HepG2 (cell line): ENCODE results near the gene BABAM2. TPM values are rescaled to one million over a fixed set of nuclear protein-coding genes. Genes with fewer than 3 reads are reported as not detected.
A peak's percentile ranks its signal among the peaks of the same experiment; 100 is the strongest.

Experiments
- CAMTA2 ChIP-seq: sonication (generic); formaldehyde crosslinking; IDR thresholded peaks from 2 replicates; pipeline ENCODE4 v1.4.0; 2020; ENCODE audit warnings: mild to moderate bottlenecking, missing genetic modification reagents, borderline replicate concordance
- EED ChIP-seq: sonication (generic); formaldehyde crosslinking; IDR thresholded peaks from 2 replicates; pipeline ENCODE4 v1.5.0; 2020; ENCODE audit warnings: mild to moderate bottlenecking, missing genetic modification reagents
- NFRKB ChIP-seq: fragments of 450-650 bp; IDR thresholded peaks from 2 replicates; pipeline ENCODE4 v1.6.1; 2017
- NPAS2 ChIP-seq: sonication (generic); formaldehyde crosslinking; IDR thresholded peaks from 2 replicates; pipeline ENCODE4 v1.8.0; 2022; ENCODE audit warnings: mild to moderate bottlenecking, missing genetic modification reagents, borderline replicate concordance
- YEATS4 ChIP-seq: sonication (generic); formaldehyde crosslinking; IDR thresholded peaks from 2 replicates; pipeline ENCODE4 v1.4.0; 2020; ENCODE audit warnings: missing genetic modification reagents, borderline replicate concordance
- ZFP82 ChIP-seq: sonication (generic); formaldehyde crosslinking; IDR thresholded peaks from 2 replicates; pipeline ENCODE4 v1.5.1; 2020; ENCODE audit warnings: mild to moderate bottlenecking, missing genetic modification reagents, borderline replicate concordance
- ZFX ChIP-seq: sonication (generic); formaldehyde crosslinking; IDR thresholded peaks from 2 replicates; pipeline ENCODE4 v1.4.0; 2020; ENCODE audit warnings: mild to moderate bottlenecking, low read depth, missing genetic modification reagents, moderate library complexity
- ZNF101 ChIP-seq: sonication (generic); formaldehyde crosslinking; IDR thresholded peaks from 2 replicates; pipeline ENCODE4 v1.4.0; 2020; ENCODE audit warnings: mild to moderate bottlenecking, low read depth, missing genetic modification reagents, borderline replicate concordance
- ZNF260 ChIP-seq: sonication (generic); formaldehyde crosslinking; IDR thresholded peaks from 2 replicates; pipeline ENCODE4 v1.4.0; 2020; ENCODE audit warnings: missing genetic modification reagents, low read depth, mild to moderate bottlenecking, borderline replicate concordance
- ZNF563 ChIP-seq: sonication (generic); formaldehyde crosslinking; IDR thresholded peaks from 2 replicates; pipeline ENCODE4 v1.8.0; 2022; ENCODE audit warnings: mild to moderate bottlenecking, moderate library complexity, missing genetic modification reagents
- ZNF678 ChIP-seq: sonication (generic); formaldehyde crosslinking; IDR thresholded peaks from 2 replicates; pipeline ENCODE4 v1.4.0; 2020; ENCODE audit warnings: mild to moderate bottlenecking, missing genetic modification reagents
- polyA plus RNA-seq, 8 experiments: library from polyadenylated mRNA; depleted of rRNA in 3 of 8; stranded (reverse) in 7 of 8; unstranded in 1 of 8; fragments of >200 nt; fragmentation: Illumina TruSeq in 4 of 8; extraction: Trizol in 4 of 8; gene quantifications; 2 replicates each; pipeline versions ENCODE4 v1.2.1 to v1.2.3, GENCODE V29; 2011 to 2016; ENCODE audit warnings: low read depth in 4 of 8, missing spikeins in 1 of 8, mixed read lengths in 1 of 8; ENCODE audit not compliant: insufficient read depth in 1 of 8
- total RNA-seq, 5 experiments: library from RNA; depleted of rRNA; stranded (reverse); fragments of >200 nt; fragmentation: Illumina TruSeq; extraction: Trizol; gene quantifications; 2 replicates each; pipeline ENCODE4 v1.2.3, GENCODE V29; 2016; ENCODE audit warnings: low read depth in 1 of 5
- TF ChIP-seq, protein P1 (sequence below): sonication (generic); formaldehyde crosslinking; IDR thresholded peaks from 2 replicates; pipeline ENCODE4; 2020; ENCODE audit warnings: missing genetic modification reagents, mild to moderate bottlenecking, borderline replicate concordance
- TF ChIP-seq, protein P2 (sequence below): sonication (generic); formaldehyde crosslinking; IDR thresholded peaks from 2 replicates; pipeline ENCODE4 v1.5.1; 2020; ENCODE audit warnings: missing genetic modification reagents, mild to moderate bottlenecking, borderline replicate concordance
- TF ChIP-seq, protein P3 (sequence below): sonication (generic); formaldehyde crosslinking; IDR thresholded peaks from 2 replicates; pipeline ENCODE4 v1.4.0; 2020; ENCODE audit warnings: missing genetic modification reagents; ENCODE audit errors: not compliant biosample characterization
- TF ChIP-seq, protein P4 (sequence below): sonication (generic); formaldehyde crosslinking; IDR thresholded peaks from 2 replicates; pipeline ENCODE4 v1.5.0; 2020; ENCODE audit warnings: mild to moderate bottlenecking, missing genetic modification reagents, borderline replicate concordance

Gene BABAM2
- total and polyA plus RNA-seq, 2 of the 13 experiments (the other 11 are each of a cell fraction or from before 2014, with no cell fraction given), result 24.9 to 28.0 TPM

DNA sequence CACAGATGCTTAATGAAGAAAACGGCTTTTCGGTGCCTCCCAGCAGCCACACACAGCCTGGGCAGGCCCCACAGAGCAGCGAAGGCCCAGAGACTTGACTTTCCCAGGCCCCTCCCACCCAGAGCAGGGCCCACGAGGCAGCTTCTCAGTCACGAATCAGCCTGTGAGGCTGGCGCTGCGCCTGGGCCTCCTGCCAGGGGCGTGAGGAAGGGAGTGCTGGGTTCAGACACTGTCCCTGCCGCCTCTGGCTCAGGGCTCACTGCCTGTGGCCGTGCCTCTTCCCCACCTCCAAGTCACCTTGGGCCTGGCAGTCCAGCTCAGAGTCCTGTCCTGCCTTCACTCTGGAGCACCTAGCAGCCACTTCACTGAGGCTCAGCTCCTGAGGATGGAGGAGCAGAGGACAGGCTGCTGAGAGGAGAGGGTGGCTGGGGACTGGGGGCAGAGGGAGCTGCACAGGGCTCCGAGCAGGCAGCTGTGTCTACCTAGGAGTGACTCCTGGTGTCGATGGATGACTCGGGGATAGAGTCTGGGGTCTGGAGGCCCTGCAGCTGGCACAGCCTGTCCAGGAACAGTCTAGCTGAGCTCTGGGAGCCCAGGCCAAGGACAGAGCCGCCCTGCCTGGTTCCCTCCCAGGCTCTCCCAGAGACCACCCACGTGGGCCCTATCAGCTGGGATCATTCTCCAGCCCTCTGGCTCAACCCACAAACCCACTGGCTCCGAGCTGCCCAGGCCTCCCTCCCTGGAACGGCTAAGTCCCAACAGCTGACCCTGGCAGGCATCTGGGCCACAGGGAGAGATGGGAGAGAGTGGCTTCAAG is 465.8 kb downstream of the BABAM2 start (continued):
- TF ChIP-seq, protein P1, sequence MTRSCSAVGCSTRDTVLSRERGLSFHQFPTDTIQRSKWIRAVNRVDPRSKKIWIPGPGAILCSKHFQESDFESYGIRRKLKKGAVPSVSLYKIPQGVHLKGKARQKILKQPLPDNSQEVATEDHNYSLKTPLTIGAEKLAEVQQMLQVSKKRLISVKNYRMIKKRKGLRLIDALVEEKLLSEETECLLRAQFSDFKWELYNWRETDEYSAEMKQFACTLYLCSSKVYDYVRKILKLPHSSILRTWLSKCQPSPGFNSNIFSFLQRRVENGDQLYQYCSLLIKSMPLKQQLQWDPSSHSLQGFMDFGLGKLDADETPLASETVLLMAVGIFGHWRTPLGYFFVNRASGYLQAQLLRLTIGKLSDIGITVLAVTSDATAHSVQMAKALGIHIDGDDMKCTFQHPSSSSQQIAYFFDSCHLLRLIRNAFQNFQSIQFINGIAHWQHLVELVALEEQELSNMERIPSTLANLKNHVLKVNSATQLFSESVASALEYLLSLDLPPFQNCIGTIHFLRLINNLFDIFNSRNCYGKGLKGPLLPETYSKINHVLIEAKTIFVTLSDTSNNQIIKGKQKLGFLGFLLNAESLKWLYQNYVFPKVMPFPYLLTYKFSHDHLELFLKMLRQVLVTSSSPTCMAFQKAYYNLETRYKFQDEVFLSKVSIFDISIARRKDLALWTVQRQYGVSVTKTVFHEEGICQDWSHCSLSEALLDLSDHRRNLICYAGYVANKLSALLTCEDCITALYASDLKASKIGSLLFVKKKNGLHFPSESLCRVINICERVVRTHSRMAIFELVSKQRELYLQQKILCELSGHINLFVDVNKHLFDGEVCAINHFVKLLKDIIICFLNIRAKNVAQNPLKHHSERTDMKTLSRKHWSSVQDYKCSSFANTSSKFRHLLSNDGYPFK, result 0 out of 2 replicates have a peak, but pooled peaks have one; percentile 34
- TF ChIP-seq, protein P2, sequence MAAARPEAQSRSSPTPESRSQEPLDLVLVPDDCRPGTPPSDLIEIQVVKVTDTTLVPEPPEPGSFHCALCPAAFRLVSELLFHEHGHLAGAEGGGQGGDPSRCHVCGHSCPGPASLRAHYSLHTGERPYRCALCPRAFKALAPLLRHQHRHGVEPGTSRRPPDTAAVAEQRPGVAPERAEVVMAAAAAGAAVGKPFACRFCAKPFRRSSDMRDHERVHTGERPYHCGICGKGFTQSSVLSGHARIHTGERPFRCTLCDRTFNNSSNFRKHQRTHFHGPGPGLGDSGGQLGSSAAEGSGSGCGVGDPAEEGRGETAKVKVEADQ, result no peak
- TF ChIP-seq ZNF260 (CRISPR knock-in tag), result no peak
- TF ChIP-seq, protein P3, sequence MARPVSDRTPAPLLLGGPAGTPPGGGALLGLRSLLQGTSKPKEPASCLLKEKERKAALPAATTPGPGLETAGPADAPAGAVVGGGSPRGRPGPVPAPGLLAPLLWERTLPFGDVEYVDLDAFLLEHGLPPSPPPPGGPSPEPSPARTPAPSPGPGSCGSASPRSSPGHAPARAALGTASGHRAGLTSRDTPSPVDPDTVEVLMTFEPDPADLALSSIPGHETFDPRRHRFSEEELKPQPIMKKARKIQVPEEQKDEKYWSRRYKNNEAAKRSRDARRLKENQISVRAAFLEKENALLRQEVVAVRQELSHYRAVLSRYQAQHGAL (CRISPR knock-in tag), result no peak
- TF ChIP-seq EED, result no peak
- no peak for TF ChIP-seq ZNF678 (CRISPR knock-in tag)
- TF ChIP-seq, protein P4, sequence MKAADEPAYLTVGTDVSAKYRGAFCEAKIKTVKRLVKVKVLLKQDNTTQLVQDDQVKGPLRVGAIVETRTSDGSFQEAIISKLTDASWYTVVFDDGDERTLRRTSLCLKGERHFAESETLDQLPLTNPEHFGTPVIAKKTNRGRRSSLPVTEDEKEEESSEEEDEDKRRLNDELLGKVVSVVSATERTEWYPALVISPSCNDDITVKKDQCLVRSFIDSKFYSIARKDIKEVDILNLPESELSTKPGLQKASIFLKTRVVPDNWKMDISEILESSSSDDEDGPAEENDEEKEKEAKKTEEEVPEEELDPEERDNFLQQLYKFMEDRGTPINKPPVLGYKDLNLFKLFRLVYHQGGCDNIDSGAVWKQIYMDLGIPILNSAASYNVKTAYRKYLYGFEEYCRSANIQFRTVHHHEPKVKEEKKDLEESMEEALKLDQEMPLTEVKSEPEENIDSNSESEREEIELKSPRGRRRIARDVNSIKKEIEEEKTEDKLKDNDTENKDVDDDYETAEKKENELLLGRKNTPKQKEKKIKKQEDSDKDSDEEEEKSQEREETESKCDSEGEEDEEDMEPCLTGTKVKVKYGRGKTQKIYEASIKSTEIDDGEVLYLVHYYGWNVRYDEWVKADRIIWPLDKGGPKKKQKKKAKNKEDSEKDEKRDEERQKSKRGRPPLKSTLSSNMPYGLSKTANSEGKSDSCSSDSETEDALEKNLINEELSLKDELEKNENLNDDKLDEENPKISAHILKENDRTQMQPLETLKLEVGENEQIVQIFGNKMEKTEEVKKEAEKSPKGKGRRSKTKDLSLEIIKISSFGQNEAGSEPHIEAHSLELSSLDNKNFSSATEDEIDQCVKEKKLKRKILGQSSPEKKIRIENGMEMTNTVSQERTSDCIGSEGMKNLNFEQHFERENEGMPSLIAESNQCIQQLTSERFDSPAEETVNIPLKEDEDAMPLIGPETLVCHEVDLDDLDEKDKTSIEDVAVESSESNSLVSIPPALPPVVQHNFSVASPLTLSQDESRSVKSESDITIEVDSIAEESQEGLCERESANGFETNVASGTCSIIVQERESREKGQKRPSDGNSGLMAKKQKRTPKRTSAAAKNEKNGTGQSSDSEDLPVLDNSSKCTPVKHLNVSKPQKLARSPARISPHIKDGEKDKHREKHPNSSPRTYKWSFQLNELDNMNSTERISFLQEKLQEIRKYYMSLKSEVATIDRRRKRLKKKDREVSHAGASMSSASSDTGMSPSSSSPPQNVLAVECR (CRISPR knock-in tag), result peak; percentile 41; the same call in 1 of the 2 replicates
- no peak for TF ChIP-seq ZNF101 (CRISPR knock-in tag)
- peak; percentile 88 for TF ChIP-seq ZNF563 (CRISPR knock-in tag)
- no peak for TF ChIP-seq NFRKB
- TF ChIP-seq YEATS4 (CRISPR knock-in tag), result no peak
- no peak for TF ChIP-seq ZFP82 (CRISPR knock-in tag)
- TF ChIP-seq CAMTA2 (CRISPR knock-in tag), result no peak
- peak; percentile 45; the same call in 1 of the 2 replicates for TF ChIP-seq ZFX (CRISPR knock-in tag)
- no peak for TF ChIP-seq NPAS2 (CRISPR knock-in tag)
